ENCODE measurements around the gene ETNK2.
A peak's percentile ranks its signal among the peaks of the same experiment; 100 is the strongest.

Gene ETNK2

GRCh38 chr1:204143276-204144041, 8.4 kb downstream of the ETNK2 start:
- Mint-ChIP-seq H3K9me3 (no peaks in the 10 kb centered on the region), H3K27ac (no peak overlapping the region), H3K36me3 (no peaks in the 10 kb centered on the region), H3K4me3 (no peak overlapping the region), H3K4me1 (no peaks in the 10 kb centered on the region)
- DNase-seq (ENCODE audit: low spot score in 2 of 2) (no peak), ATAC-seq (no peak)

- ATAC-seq (peak; percentile 31), DNase-seq (ENCODE audit: low spot score in 2 of 2) (no peak)
- no peak overlapping the region for H3K4me3 Mint-ChIP-seq
- H3K27ac Mint-ChIP-seq, result no peak overlapping the region
- no peaks in the 10 kb centered on the region for H3K9me3 Mint-ChIP-seq
- no peaks in the 10 kb centered on the region for H3K36me3 Mint-ChIP-seq
- no peaks in the 10 kb centered on the region for H3K4me1 Mint-ChIP-seq
Observed at GRCh38 chr1:204142032-204142974, 9.5 kb downstream of the ETNK2 start.

GRCh38 chr1:204141131-204141530, 10.7 kb downstream of the ETNK2 start:
- no peak for DNase-seq (ENCODE audit: low spot score in 2 of 2)
- no peak overlapping the region for H3K4me3 Mint-ChIP-seq
- no peaks in the 10 kb centered on the region for H3K36me3 Mint-ChIP-seq
- no peak for ATAC-seq
- H3K4me1 Mint-ChIP-seq, result no peaks in the 10 kb centered on the region
- no peaks in the 10 kb centered on the region for H3K9me3 Mint-ChIP-seq
- no peak overlapping the region for H3K27ac Mint-ChIP-seq

GRCh38 chr1:204139952-204140351, 11.9 kb downstream of the ETNK2 start:
- H3K36me3 Mint-ChIP-seq, result no peaks in the 10 kb centered on the region
- H3K9me3 Mint-ChIP-seq, result no peaks in the 10 kb centered on the region
- peak overlapping the region; percentile 65 for H3K27ac Mint-ChIP-seq
- no peak for ATAC-seq
- H3K4me3 Mint-ChIP-seq, result no peak overlapping the region
- no peaks in the 10 kb centered on the region for H3K4me1 Mint-ChIP-seq
- DNase-seq (ENCODE audit: low spot score in 2 of 2), result no peak

- Mint-ChIP-seq H3K4me1 (no peaks in the 10 kb centered on the region), H3K27ac (no peak overlapping the region), H3K9me3 (no peaks in the 10 kb centered on the region), H3K36me3 (no peaks in the 10 kb centered on the region), H3K4me3 (no peak overlapping the region)
- DNase-seq (ENCODE audit: low spot score in 2 of 2) (no peak), ATAC-seq (no peak)
Observed at GRCh38 chr1:204139088-204139487, 12.8 kb downstream of the ETNK2 start.

GRCh38 chr1:204136814-204137213, 15.0 kb downstream of the ETNK2 start:
- Mint-ChIP-seq H3K4me1 (no peaks in the 10 kb centered on the region), H3K27ac (no peak overlapping the region), H3K4me3 (no peak overlapping the region), H3K9me3 (no peaks in the 10 kb centered on the region), H3K36me3 (no peaks in the 10 kb centered on the region)
- no peak for ATAC-seq
- DNase-seq (ENCODE audit: low spot score in 2 of 2), result no peak

- H3K27ac Mint-ChIP-seq, result peak overlapping the region; percentile 74
- H3K36me3 Mint-ChIP-seq, result no peaks in the 10 kb centered on the region
- ATAC-seq, result no peak
- no peak overlapping the region for H3K4me3 Mint-ChIP-seq
- no peak for DNase-seq (ENCODE audit: low spot score in 2 of 2)
- no peaks in the 10 kb centered on the region for H3K9me3 Mint-ChIP-seq
- peaks cover 11% of the 10 kb centered on the region for H3K4me1 Mint-ChIP-seq
Observed at GRCh38 chr1:204134103-204134502, 17.7 kb downstream of the ETNK2 start.

- ATAC-seq, result no peak
- peaks cover 25% of the 10 kb centered on the region for H3K4me1 Mint-ChIP-seq
- no peak overlapping the region for H3K27ac Mint-ChIP-seq
- no peak for DNase-seq (ENCODE audit: low spot score in 2 of 2)
- no peaks in the 10 kb centered on the region for H3K9me3 Mint-ChIP-seq
- no peaks in the 10 kb centered on the region for H3K36me3 Mint-ChIP-seq
- H3K4me3 Mint-ChIP-seq, result no peak overlapping the region
Observed at GRCh38 chr1:204132718-204133117, 19.1 kb downstream of the ETNK2 start.

GRCh38 chr1:204131978-204132377, 19.9 kb downstream of the ETNK2 start:
- H3K36me3 Mint-ChIP-seq, result no peaks in the 10 kb centered on the region

GRCh38 chr1:204130981-204131892, 20.6 kb downstream of the ETNK2 start:
- Mint-ChIP-seq H3K27ac (peak overlapping the region; percentile 83), H3K36me3 (no peaks in the 10 kb centered on the region), H3K4me3 (no peak overlapping the region), H3K4me1 (peaks cover 40% of the 10 kb centered on the region), H3K9me3 (no peaks in the 10 kb centered on the region)
- DNase-seq (ENCODE audit: low spot score in 2 of 2), result no peak
- no peak for ATAC-seq

More at GRCh38 chr1:204131978-204132377, 19.9 kb downstream of the ETNK2 start:
- no peak for ATAC-seq
- DNase-seq (ENCODE audit: low spot score in 2 of 2), result no peak
- peaks cover 32% of the 10 kb centered on the region for H3K4me1 Mint-ChIP-seq
- H3K27ac Mint-ChIP-seq, result no peak overlapping the region
- no peak overlapping the region for H3K4me3 Mint-ChIP-seq
- no peaks in the 10 kb centered on the region for H3K9me3 Mint-ChIP-seq

GRCh38 chr1:204130178-204130577, 21.7 kb downstream of the ETNK2 start:
- DNase-seq (ENCODE audit: low spot score in 2 of 2) (no peak), ATAC-seq (no peak)
- Mint-ChIP-seq H3K4me3 (no peak overlapping the region), H3K36me3 (no peaks in the 10 kb centered on the region), H3K9me3 (no peaks in the 10 kb centered on the region), H3K27ac (peak overlapping the region; percentile 83), H3K4me1 (peaks cover 40% of the 10 kb centered on the region)

- peak; percentile 54 to 76 for DNase-seq (ENCODE audit: low spot score in 2 of 2)
- Mint-ChIP-seq H3K4me1 (peaks cover 40% of the 10 kb centered on the region), H3K36me3 (no peaks in the 10 kb centered on the region), H3K9me3 (no peaks in the 10 kb centered on the region), H3K27ac (peak overlapping the region; percentile 83), H3K4me3 (no peak overlapping the region)
- peak; percentile 83 for ATAC-seq
Observed at GRCh38 chr1:204128964-204129896, 22.6 kb downstream of the ETNK2 start.

- Mint-ChIP-seq H3K27ac (peak overlapping the region; percentile 83), H3K36me3 (peaks cover 2% of the 10 kb centered on the region), H3K4me1 (peaks cover 40% of the 10 kb centered on the region), H3K9me3 (no peaks in the 10 kb centered on the region), H3K4me3 (no peak overlapping the region)
- ATAC-seq, result no peak
- DNase-seq (ENCODE audit: low spot score in 2 of 2), result no peak
Observed at GRCh38 chr1:204128464-204128963, 23.3 kb downstream of the ETNK2 start.

Measured in stimulated activated effector memory CD8-positive, alpha-beta T cell treated with anti-CD3 and anti-CD28 coated beads, Interleukin-12 subunit alpha, Interleukin-12 subunit beta, amount 100 ng/mL, for 72 hours (primary cell).